Stimulated activated effector memory CD8-positive, alpha-beta T cell treated with anti-CD3 and anti-CD28 coated beads, Interleukin-12 subunit alpha, Interleukin-12 subunit beta, amount 100 ng/mL, for 72 hours (primary cell): ENCODE measurements around the gene SMLR1.

Experiments used
- ATAC-seq: fragments of 150-1000 bp; cut with Tn5 transposase; 2 replicates; pipeline ENCODE4 v1.10.0; 2021
- DNase-seq, 2 donors: peaks; one replicate each; pipeline ENCODE4 v3.0.0; 2021 to 2022; ENCODE audit warnings: low spot score in 2 of 2
- H3K27ac Mint-ChIP-seq: one replicate; pipeline ENCODE4 v1.8.0; 2022; ENCODE audit warnings: mild to moderate bottlenecking, mixed read lengths
- H3K36me3 Mint-ChIP-seq: one replicate; pipeline ENCODE4 v1.8.0; 2022; ENCODE audit warnings: mild to moderate bottlenecking, mixed read lengths
- H3K4me1 Mint-ChIP-seq: one replicate; pipeline ENCODE4 v1.8.0; 2022; ENCODE audit warnings: mixed read lengths
- H3K4me3 Mint-ChIP-seq: one replicate; pipeline ENCODE4 v1.8.0; 2022; ENCODE audit warnings: mild to moderate bottlenecking, mixed read lengths
- H3K9me3 Mint-ChIP-seq: one replicate; pipeline ENCODE4 v1.8.0; 2022; ENCODE audit warnings: mixed read lengths

The SMLR1 gene

GRCh38 chr6:130811932-130812331 is 15.3 kb upstream of the SMLR1 start:
- DNase-seq (no peak), ATAC-seq (no peak)

GRCh38 chr6:130814506-130814905 is 12.7 kb upstream of the SMLR1 start:
- no peak for ATAC-seq
- H3K4me1 Mint-ChIP-seq, result no peaks in the 10 kb centered on the region
- H3K4me3 Mint-ChIP-seq, result no peak overlapping the region
- no peaks in the 10 kb centered on the region for H3K36me3 Mint-ChIP-seq
- H3K9me3 Mint-ChIP-seq, result no peaks in the 10 kb centered on the region
- H3K27ac Mint-ChIP-seq, result no peak overlapping the region
- no peak for DNase-seq

More at GRCh38 chr6:130811932-130812331, 15.3 kb upstream of the SMLR1 start:
- Mint-ChIP-seq H3K27ac (no peak overlapping the region), H3K36me3 (no peaks in the 10 kb centered on the region), H3K9me3 (no peaks in the 10 kb centered on the region), H3K4me1 (no peaks in the 10 kb centered on the region), H3K4me3 (no peak overlapping the region)

GRCh38 chr6:130815200-130816071 is 11.8 kb upstream of the SMLR1 start:
- no peaks in the 10 kb centered on the region for H3K4me1 Mint-ChIP-seq
- H3K4me3 Mint-ChIP-seq, result no peak overlapping the region
- no peak overlapping the region for H3K27ac Mint-ChIP-seq
- DNase-seq (no peak), ATAC-seq (no peak)
- no peaks in the 10 kb centered on the region for H3K36me3 Mint-ChIP-seq
- H3K9me3 Mint-ChIP-seq, result no peaks in the 10 kb centered on the region

GRCh38 chr6:130822736-130823135 is 4.5 kb upstream of the SMLR1 start:
- H3K4me1 Mint-ChIP-seq, result peaks cover 8% of the 10 kb centered on the region
- no peak for ATAC-seq
- no peak overlapping the region for H3K27ac Mint-ChIP-seq
- no peaks in the 10 kb centered on the region for H3K9me3 Mint-ChIP-seq
- DNase-seq, result no peak
- H3K36me3 Mint-ChIP-seq, result no peaks in the 10 kb centered on the region
- no peak overlapping the region for H3K4me3 Mint-ChIP-seq

- Mint-ChIP-seq H3K27ac (no peak overlapping the region), H3K36me3 (no peaks in the 10 kb centered on the region), H3K4me3 (no peak overlapping the region), H3K9me3 (no peaks in the 10 kb centered on the region), H3K4me1 (peaks cover 8% of the 10 kb centered on the region)
- DNase-seq, result no peak
- no peak for ATAC-seq
Observed at GRCh38 chr6:130824978-130825694, 2.1 kb upstream of the SMLR1 start.

GRCh38 chr6:130825772-130826441 is 1.3 kb upstream of the SMLR1 start:
- Mint-ChIP-seq H3K9me3 (no peaks in the 10 kb centered on the region), H3K27ac (no peak overlapping the region), H3K4me1 (peaks cover 8% of the 10 kb centered on the region), H3K4me3 (no peak overlapping the region), H3K36me3 (no peaks in the 10 kb centered on the region)
- no peak for ATAC-seq
- no peak for DNase-seq

- Mint-ChIP-seq H3K4me1 (peaks cover 8% of the 10 kb centered on the region), H3K9me3 (no peaks in the 10 kb centered on the region), H3K36me3 (no peaks in the 10 kb centered on the region), H3K4me3 (no peak overlapping the region), H3K27ac (no peak overlapping the region)
- no peak for DNase-seq
- ATAC-seq, result no peak
Observed at GRCh38 chr6:130826442-130827246, 562 bp upstream of the SMLR1 start.

- peaks cover 8% of the 10 kb centered on the region for H3K4me1 Mint-ChIP-seq
- no peak for ATAC-seq
- no peak for DNase-seq
- no peaks in the 10 kb centered on the region for H3K36me3 Mint-ChIP-seq
- H3K4me3 Mint-ChIP-seq, result no peak overlapping the region
- H3K9me3 Mint-ChIP-seq, result no peaks in the 10 kb centered on the region
- H3K27ac Mint-ChIP-seq, result no peak overlapping the region
Observed at GRCh38 chr6:130829333-130829910, 2.2 kb downstream of the SMLR1 start.

GRCh38 chr6:130831607-130832006 is 4.4 kb downstream of the SMLR1 start:
- Mint-ChIP-seq H3K4me3 (no peak overlapping the region), H3K36me3 (no peaks in the 10 kb centered on the region), H3K4me1 (no peaks in the 10 kb centered on the region), H3K27ac (no peak overlapping the region), H3K9me3 (no peaks in the 10 kb centered on the region)
- no peak for DNase-seq
- no peak for ATAC-seq

- Mint-ChIP-seq H3K36me3 (no peaks in the 10 kb centered on the region), H3K4me3 (no peak overlapping the region)
Observed at GRCh38 chr6:130833569-130833968, 6.4 kb downstream of the SMLR1 start.

GRCh38 chr6:130834482-130835251 is 7.5 kb downstream of the SMLR1 start:
- no peak for ATAC-seq
- no peak for DNase-seq
- Mint-ChIP-seq H3K36me3 (no peaks in the 10 kb centered on the region), H3K9me3 (no peaks in the 10 kb centered on the region), H3K4me1 (no peaks in the 10 kb centered on the region), H3K4me3 (no peak overlapping the region), H3K27ac (no peak overlapping the region)

More at GRCh38 chr6:130833569-130833968, 6.4 kb downstream of the SMLR1 start:
- DNase-seq (no peak), ATAC-seq (no peak)
- Mint-ChIP-seq H3K27ac (no peak overlapping the region), H3K4me1 (no peaks in the 10 kb centered on the region), H3K9me3 (no peaks in the 10 kb centered on the region)

- H3K27ac Mint-ChIP-seq, result no peak overlapping the region
Observed at GRCh38 chr6:130836055-130836640, 8.9 kb downstream of the SMLR1 start.

GRCh38 chr6:130837067-130837466 is 9.9 kb downstream of the SMLR1 start:
- ATAC-seq (no peak), DNase-seq (no peak)
- no peak overlapping the region for H3K27ac Mint-ChIP-seq
- no peaks in the 10 kb centered on the region for H3K9me3 Mint-ChIP-seq
- no peaks in the 10 kb centered on the region for H3K4me1 Mint-ChIP-seq
- H3K36me3 Mint-ChIP-seq, result no peaks in the 10 kb centered on the region
- no peak overlapping the region for H3K4me3 Mint-ChIP-seq

More at GRCh38 chr6:130836055-130836640, 8.9 kb downstream of the SMLR1 start:
- ATAC-seq (no peak), DNase-seq (no peak)
- Mint-ChIP-seq H3K36me3 (no peaks in the 10 kb centered on the region), H3K9me3 (no peaks in the 10 kb centered on the region), H3K4me3 (no peak overlapping the region), H3K4me1 (no peaks in the 10 kb centered on the region)
